WTC11 (cell line): ENCODE measurements around the gene PCDHGA9. TPM values are rescaled to one million over a fixed set of nuclear protein-coding genes. Genes with fewer than 3 reads are reported as not detected.
"Not testable (repeated sequence)": the region's sequence is repeated elsewhere in the genome, so short reads cannot be mapped to it uniquely, and the experiment has no call there.

Experiments used
- ATAC-seq: fragments of 200-7000 bp; cut with Tn5 transposase; 2 replicates; pipeline ENCODE4 v1.10.0; 2021; ENCODE audit warnings: mild to moderate bottlenecking, moderate library complexity
- CTCF ChIA-PET: fragments of 300-600 bp; sonication (Branson Sonifier 250); formaldehyde crosslinking; loops from one replicate; lab custom pipeline; 2021; ENCODE audit warnings: antibody characterized with exemption; lab: Charles Lee
- POLR2A ChIA-PET: fragments of 350-600 bp; sonication (Branson Sonifier 250); formaldehyde crosslinking; loops from one replicate; lab custom pipeline; 2021; ENCODE audit warnings: antibody characterized with exemption; lab: Charles Lee
- DNase-seq: peaks from one replicate; pipeline ENCODE4 v3.0.0; 2021; ENCODE audit warnings: low spot score
- H3K27ac Mint-ChIP-seq: 2 replicates; pipeline ENCODE4 v1.8.0; 2021; ENCODE audit warnings: mixed read lengths
- H3K27me3 Mint-ChIP-seq: 2 replicates; pipeline ENCODE4 v1.8.0; 2021; ENCODE audit warnings: low read depth, mild to moderate bottlenecking, moderate library complexity, mixed read lengths
- H3K36me3 Mint-ChIP-seq: 2 replicates; pipeline ENCODE4 v1.8.0; 2021; ENCODE audit warnings: mixed read lengths
- H3K4me1 Mint-ChIP-seq: 2 replicates; pipeline ENCODE4 v1.8.0; 2022; ENCODE audit warnings: mixed read lengths
- H3K4me3 Mint-ChIP-seq: 2 replicates; pipeline ENCODE4 v1.8.0; 2021; ENCODE audit warnings: mild to moderate bottlenecking, moderate library complexity, mixed read lengths
- H3K9me3 Mint-ChIP-seq: 2 replicates; pipeline ENCODE4 v1.8.0; 2021; ENCODE audit warnings: mixed read lengths
- ATF3 ChIP-seq: sonication (generic); formaldehyde crosslinking; conservative IDR thresholded peaks from 2 replicates; pipeline ENCODE4 v1.8.1; 2022; ENCODE audit warnings: mild to moderate bottlenecking, missing genetic modification reagents
- ATF6 ChIP-seq: sonication (generic); formaldehyde crosslinking; IDR thresholded peaks from 2 replicates; pipeline ENCODE4 v1.8.1; 2023; ENCODE audit warnings: mild to moderate bottlenecking, missing genetic modification reagents
- E2F4 ChIP-seq: sonication (generic); formaldehyde crosslinking; IDR thresholded peaks from 2 replicates; pipeline ENCODE4 v1.8.1; 2022; ENCODE audit warnings: low read depth, mild to moderate bottlenecking, moderate library complexity, missing genetic modification reagents, borderline replicate concordance
- EMX1 ChIP-seq: fragments of 250-450 bp; sonication (Bioruptor Pico); IDR thresholded peaks from 2 replicates; pipeline ENCODE4 v1.8.0; 2021; ENCODE audit warnings: mild to moderate bottlenecking
- ERG ChIP-seq: fragments of 250-450 bp; sonication (Bioruptor Pico); IDR thresholded peaks from 2 replicates; pipeline ENCODE4 v1.8.0; 2021; ENCODE audit warnings: mild to moderate bottlenecking
- FOXJ3 ChIP-seq: sonication (generic); formaldehyde crosslinking; IDR thresholded peaks from 2 replicates; pipeline ENCODE4 v1.9.0; 2021; ENCODE audit warnings: missing genetic modification reagents, mild to moderate bottlenecking, borderline replicate concordance
- FOXK1 ChIP-seq: sonication (generic); formaldehyde crosslinking; IDR thresholded peaks from 2 replicates; pipeline ENCODE4 v1.8.0; 2022; ENCODE audit warnings: mild to moderate bottlenecking, moderate library complexity, missing genetic modification reagents
- FOXP4 ChIP-seq: sonication (generic); formaldehyde crosslinking; IDR thresholded peaks from 2 replicates; pipeline ENCODE4 v1.8.0; 2022; ENCODE audit warnings: mild to moderate bottlenecking, missing genetic modification reagents
- GTF2I ChIP-seq: fragments of 250-450 bp; sonication (Bioruptor Pico); conservative IDR thresholded peaks from 2 replicates; pipeline ENCODE4 v1.4.0; 2021; ENCODE audit warnings: mild to moderate bottlenecking
- HMGA2 ChIP-seq: fragments of 250-450 bp; sonication (Bioruptor Pico); IDR thresholded peaks from 2 replicates; pipeline ENCODE4 v1.4.0; 2021; ENCODE audit warnings: mild to moderate bottlenecking, moderate library complexity
- IRF2 ChIP-seq: sonication (generic); formaldehyde crosslinking; IDR thresholded peaks from 2 replicates; pipeline ENCODE4 v1.8.0; 2022; ENCODE audit warnings: low read depth, missing genetic modification reagents, borderline replicate concordance
- JAZF1 ChIP-seq: fragments of 250-450 bp; sonication (Bioruptor Pico); IDR thresholded peaks from 2 replicates; pipeline ENCODE4 v1.9.0; 2021; ENCODE audit warnings: moderate library complexity, mild to moderate bottlenecking, inconsistent platforms
- MYBL2 ChIP-seq: sonication (generic); formaldehyde crosslinking; IDR thresholded peaks from 2 replicates; pipeline ENCODE4 v1.8.1; 2023; ENCODE audit warnings: mild to moderate bottlenecking, moderate library complexity, missing genetic modification reagents
- NFYB ChIP-seq: sonication (generic); formaldehyde crosslinking; conservative IDR thresholded peaks from 2 replicates; pipeline ENCODE4 v1.8.0; 2022; ENCODE audit warnings: low read depth, missing genetic modification reagents
- RORB ChIP-seq: fragments of 250-450 bp; sonication (Bioruptor Pico); IDR thresholded peaks from 2 replicates; pipeline ENCODE4 v1.9.0; 2021; ENCODE audit warnings: mild to moderate bottlenecking
- SOX15 ChIP-seq: fragments of 250-450 bp; sonication (Bioruptor Pico); IDR thresholded peaks from 2 replicates; pipeline ENCODE4 v1.9.0; 2021; ENCODE audit warnings: mild to moderate bottlenecking
- SP1 ChIP-seq: sonication (generic); formaldehyde crosslinking; conservative IDR thresholded peaks from 2 replicates; pipeline ENCODE4 v1.8.1; 2022; ENCODE audit warnings: missing genetic modification reagents
- TCF7 ChIP-seq: sonication (generic); formaldehyde crosslinking; IDR thresholded peaks from 2 replicates; pipeline ENCODE4 v1.8.0; 2022; ENCODE audit warnings: mild to moderate bottlenecking, low read depth, missing genetic modification reagents, moderate library complexity
- TEAD4 ChIP-seq: sonication (generic); formaldehyde crosslinking; IDR thresholded peaks from 2 replicates; pipeline ENCODE4 v1.8.0; 2022; ENCODE audit warnings: mild to moderate bottlenecking, missing genetic modification reagents
- ZBTB43 ChIP-seq: sonication (generic); formaldehyde crosslinking; IDR thresholded peaks from 2 replicates; pipeline ENCODE4 v1.8.1; 2023; ENCODE audit warnings: mild to moderate bottlenecking, missing genetic modification reagents
- ZNF138 ChIP-seq: sonication (generic); formaldehyde crosslinking; conservative IDR thresholded peaks from 2 replicates; pipeline ENCODE4 v1.8.1; 2022; ENCODE audit warnings: mild to moderate bottlenecking, moderate library complexity, missing genetic modification reagents
- ZNF263 ChIP-seq: sonication (generic); formaldehyde crosslinking; IDR thresholded peaks from 2 replicates; pipeline ENCODE4 v1.8.1; 2022; ENCODE audit warnings: low read depth, mild to moderate bottlenecking, moderate library complexity, missing genetic modification reagents
- ZNF671 ChIP-seq: fragments of 250-450 bp; sonication (Bioruptor Pico); IDR thresholded peaks from 2 replicates; pipeline ENCODE4 v1.8.0; 2021; ENCODE audit warnings: mild to moderate bottlenecking
- total RNA-seq: library from RNA; stranded (reverse); gene quantifications from 3 replicates; pipeline ENCODE4 v1.2.3, GENCODE V29; 2021

Gene PCDHGA9
- total RNA-seq, 1 experiment from 2014 or later, result 2.9 TPM

- Mint-ChIP-seq H3K27ac (no peak within 1 kb of the TSS), H3K4me1 (no peaks in the 10 kb centered on the region), H3K9me3 (peaks cover 55% of the 10 kb centered on the region), H3K27me3 (no peaks in the 10 kb centered on the region), H3K36me3 (peaks cover 72% of the 10 kb centered on the region), H3K4me3 (no peak within 1 kb of the TSS)
- ATAC-seq (peak; percentile 43; the same call in 1 of the 2 replicates), DNase-seq (no peak)
- ChIA-PET POLR2A (interaction anchor here (0.8 to 0.9 kb wide), 2 partner anchors 45 to 83 kb away, joined by 3 to 4 read pairs; partner anchors contain the start of gene PCDHGC3), CTCF (interaction anchor here (0.9 to 2.7 kb wide), 31 partner anchors 9 to 238 kb away, joined by 3 to 28 read pairs (median 6); partner anchors contain the start of genes PCDHB10, PCDHB14, PCDHB15 and PCDHGA10)
- no peak for TF ChIP-seq EMX1
- no peak for TF ChIP-seq TCF7 (CRISPR knock-in tag)
- no peak for TF ChIP-seq ATF6 (CRISPR knock-in tag)
- no peak for TF ChIP-seq HMGA2
- no peak for TF ChIP-seq FOXK1 (CRISPR knock-in tag)
- no peak for TF ChIP-seq ZNF263 (CRISPR knock-in tag)
- TF ChIP-seq MYBL2 (CRISPR knock-in tag), result no peak
- TF ChIP-seq FOXJ3 (CRISPR knock-in tag), result no peak
- TF ChIP-seq, all 79 proteins: peak for 0
Observed at GRCh38 chr5:141430332-141431113, 27.9 kb downstream of the PCDHGA9 start, which contains the start of gene PCDHGA12. Gene PCDHGA12 (plus strand): TSS chr5:141430507. CDS start chr5:141430760, 253 bp downstream.

- Mint-ChIP-seq H3K27me3 (no peaks in the 10 kb centered on the region), H3K4me1 (no peaks in the 10 kb centered on the region), H3K4me3 (no peak overlapping the region), H3K27ac (no peak overlapping the region), H3K36me3 (peaks cover 66% of the 10 kb centered on the region), H3K9me3 (peaks cover 56% of the 10 kb centered on the region)
- DNase-seq (no peak), ATAC-seq (no peak)
- TF ChIP-seq JAZF1 (CRISPR knock-in tag) (no peak), TEAD4 (CRISPR knock-in tag) (no peak), SOX15 (CRISPR knock-in tag) (no peak), NFYB (CRISPR knock-in tag) (no peak), E2F4 (CRISPR knock-in tag) (no peak), ERG (CRISPR knock-in tag) (no peak), MYBL2 (CRISPR knock-in tag) (no peak), IRF2 (no peak), ZBTB43 (CRISPR knock-in tag) (no peak), ZNF263 (CRISPR knock-in tag) (no peak), RORB (no peak), FOXP4 (CRISPR knock-in tag) (no peak), ZNF138 (CRISPR knock-in tag) (no peak), ZNF671 (CRISPR knock-in tag) (no peak), SP1 (CRISPR knock-in tag) (no peak), GTF2I (CRISPR knock-in tag) (no peak), ATF3 (CRISPR knock-in tag) (no peak)
- ChIA-PET POLR2A (no interaction called here), CTCF (interaction anchor here (0.9 to 2.7 kb wide), 18 partner anchors 9 to 197 kb away, joined by 3 to 28 read pairs (median 8); partner anchors contain the start of genes PCDHGA10, PCDHGA11, PCDHGA2 and PCDHGA4)
Observed at GRCh38 chr5:141431286-141431685, 28.7 kb downstream of the PCDHGA9 start.

- CTCF ChIA-PET, result interaction anchor here (1.1 to 2.7 kb wide), 3 partner anchors 12 to 125 kb away, joined by 3 to 28 read pairs (median 3); partner anchors contain the start of gene PCDHGA11
Observed at GRCh38 chr5:141432308-141432707, 29.7 kb downstream of the PCDHGA9 start.

More at GRCh38 chr5:141432308-141432707, 29.7 kb downstream of the PCDHGA9 start:
- H3K4me1 Mint-ChIP-seq, ATAC-seq, H3K4me3 Mint-ChIP-seq, H3K27me3 Mint-ChIP-seq, DNase-seq, H3K27ac Mint-ChIP-seq, POLR2A ChIA-PET: not testable (repeated sequence)
- H3K9me3 Mint-ChIP-seq, result peaks cover 50% of the 10 kb centered on the region
- H3K36me3 Mint-ChIP-seq, result peaks cover 55% of the 10 kb centered on the region
